Neural progenitor cell (in vitro differentiated cells): ENCODE results near the gene TNS3. TPM values are rescaled to one million over a fixed set of nuclear protein-coding genes. Genes with fewer than 3 reads are reported as not detected.
A peak's percentile ranks its signal among the peaks of the same experiment; 100 is the strongest.

Experiments used
- DNase-seq: peaks from one replicate; pipeline ENCODE4 v3.0.0-alpha.2; 2016; ENCODE audit warnings: low spot score
- H2AFZ ChIP-seq: fragments of 200-600 bp; sonication (generic); replicated peaks from 2 replicates; pipeline ENCODE4 v1.6.1; 2016; ENCODE audit warnings: antibody characterized with exemption
- H3F3A ChIP-seq: fragments of 200-600 bp; sonication (generic); 2 replicates; pipeline ENCODE4 v1.6.1; 2016; ENCODE audit warnings: antibody characterized with exemption, low read depth
- H3K27ac ChIP-seq: fragments of 200-600 bp; sonication (generic); 2 replicates; pipeline ENCODE4 v1.5.1; 2016; ENCODE audit warnings: mild to moderate bottlenecking
- H3K27me3 ChIP-seq: fragments of 200-600 bp; sonication (generic); 2 replicates; pipeline ENCODE4 v1.6.1; 2016; ENCODE audit warnings: mild to moderate bottlenecking, moderate library complexity
- H3K36me3 ChIP-seq: fragments of 200-600 bp; sonication (generic); 2 replicates; pipeline ENCODE4 v1.5.1; 2016
- H3K4me1 ChIP-seq: fragments of 200-600 bp; sonication (generic); 2 replicates; pipeline ENCODE4 v1.6.1; 2016; ENCODE audit warnings: mixed run types
- H3K4me2 ChIP-seq: fragments of 200-600 bp; sonication (generic); 2 replicates; pipeline ENCODE4 v1.6.1; 2016
- H3K4me3 ChIP-seq: fragments of 200-600 bp; sonication (generic); 2 replicates; pipeline ENCODE4 v1.5.1; 2016
- H3K79me2 ChIP-seq: fragments of 200-600 bp; sonication (generic); 2 replicates; pipeline ENCODE4 v1.6.1; 2016; ENCODE audit warnings: low read depth
- H3K9ac ChIP-seq: fragments of 200-600 bp; sonication (generic); 2 replicates; pipeline ENCODE4 v1.6.1; 2016
- H3K9me3 ChIP-seq: fragments of 200-600 bp; sonication (generic); 2 replicates; pipeline ENCODE4 v1.5.1; 2016; ENCODE audit warnings: low read depth
- H4K20me1 ChIP-seq: fragments of 200-600 bp; sonication (generic); 2 replicates; pipeline ENCODE4 v1.6.1; 2016; ENCODE audit warnings: low read depth
- H3K27ac Mint-ChIP-seq: 3 replicates; pipeline ENCODE4 v1.8.0; 2021; ENCODE audit warnings: mixed read lengths
- H3K27me3 Mint-ChIP-seq: 2 replicates; pipeline ENCODE4 v1.8.0; 2022; ENCODE audit warnings: low read depth, mild to moderate bottlenecking, inconsistent platforms, moderate library complexity, mixed read lengths; ENCODE audit not compliant: insufficient read depth
- H3K36me3 Mint-ChIP-seq: 3 replicates; pipeline ENCODE4 v1.8.0; 2021; ENCODE audit warnings: mixed read lengths
- H3K4me1 Mint-ChIP-seq: 3 replicates; pipeline ENCODE4 v1.8.0; 2021; ENCODE audit warnings: mixed read lengths
- H3K4me3 Mint-ChIP-seq: 3 replicates; pipeline ENCODE4 v1.8.0; 2021; ENCODE audit warnings: mild to moderate bottlenecking, moderate library complexity, mixed read lengths
- H3K9me3 Mint-ChIP-seq: 3 replicates; pipeline ENCODE4 v1.8.0; 2020; ENCODE audit warnings: mixed read lengths
- EZH2 ChIP-seq: fragments of 200-600 bp; sonication (generic); IDR thresholded peaks from 2 replicates; pipeline ENCODE4 v1.6.1; 2017; ENCODE audit warnings: antibody characterized with exemption, mild to moderate bottlenecking, moderate library complexity
- EZH2phosphoT487 ChIP-seq: fragments of 200-600 bp; sonication (generic); IDR thresholded peaks from 2 replicates; pipeline ENCODE4 v1.6.1; 2017; ENCODE audit warnings: antibody characterized with exemption
- total RNA-seq: library from RNA; depleted of rRNA; stranded (reverse); fragments of >200 nt; gene quantifications from 2 replicates; pipeline ENCODE4 v1.2.3, GENCODE V29; 2015; ENCODE audit warnings: low replicate concordance
- TF ChIP-seq, protein P1 (sequence below): fragments of 200-600 bp; sonication (generic); IDR thresholded peaks from 2 replicates; pipeline ENCODE4 v1.5.1; 2017; ENCODE audit warnings: antibody characterized with exemption, mild to moderate bottlenecking

TNS3 gene
- total RNA-seq, 1 donor from 2014 or later = 15.0 TPM

- Histone ChIP-seq H3K9me3 (no peaks in the 10 kb centered on the region), H3K4me1 (peaks cover 3% of the 10 kb centered on the region), H3K9ac (no peak overlapping the region), H3K4me2 (no peak overlapping the region), H3K79me2 (no peaks in the 10 kb centered on the region), H3K4me3 (no peak overlapping the region), H3K27me3 (no peaks in the 10 kb centered on the region), H3F3A (no peaks in the 10 kb centered on the region), H3K36me3 (no peaks in the 10 kb centered on the region), H2AFZ (no peak overlapping the region), H3K27ac (no peak overlapping the region), H4K20me1 (no peaks in the 10 kb centered on the region)
- Mint-ChIP-seq H3K4me1 (no peaks in the 10 kb centered on the region), H3K36me3 (peaks cover 8% of the 10 kb centered on the region), H3K9me3 (no peaks in the 10 kb centered on the region), H3K4me3 (no peak overlapping the region), H3K27ac (peak overlapping the region; percentile 66), H3K27me3 (peaks cover 2% of the 10 kb centered on the region)
- no peak for DNase-seq
- TF ChIP-seq EZH2 (no peak), EZH2phosphoT487 (no peak)
- TF ChIP-seq, protein P1, sequence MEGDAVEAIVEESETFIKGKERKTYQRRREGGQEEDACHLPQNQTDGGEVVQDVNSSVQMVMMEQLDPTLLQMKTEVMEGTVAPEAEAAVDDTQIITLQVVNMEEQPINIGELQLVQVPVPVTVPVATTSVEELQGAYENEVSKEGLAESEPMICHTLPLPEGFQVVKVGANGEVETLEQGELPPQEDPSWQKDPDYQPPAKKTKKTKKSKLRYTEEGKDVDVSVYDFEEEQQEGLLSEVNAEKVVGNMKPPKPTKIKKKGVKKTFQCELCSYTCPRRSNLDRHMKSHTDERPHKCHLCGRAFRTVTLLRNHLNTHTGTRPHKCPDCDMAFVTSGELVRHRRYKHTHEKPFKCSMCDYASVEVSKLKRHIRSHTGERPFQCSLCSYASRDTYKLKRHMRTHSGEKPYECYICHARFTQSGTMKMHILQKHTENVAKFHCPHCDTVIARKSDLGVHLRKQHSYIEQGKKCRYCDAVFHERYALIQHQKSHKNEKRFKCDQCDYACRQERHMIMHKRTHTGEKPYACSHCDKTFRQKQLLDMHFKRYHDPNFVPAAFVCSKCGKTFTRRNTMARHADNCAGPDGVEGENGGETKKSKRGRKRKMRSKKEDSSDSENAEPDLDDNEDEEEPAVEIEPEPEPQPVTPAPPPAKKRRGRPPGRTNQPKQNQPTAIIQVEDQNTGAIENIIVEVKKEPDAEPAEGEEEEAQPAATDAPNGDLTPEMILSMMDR = no peak
Observed at GRCh38 chr7:47302560-47302959, 279.4 kb downstream of the TNS3 start.

- Histone ChIP-seq H3F3A (no peaks in the 10 kb centered on the region), H3K9me3 (no peaks in the 10 kb centered on the region), H3K4me1 (peaks cover 3% of the 10 kb centered on the region), H3K4me2 (no peak overlapping the region), H2AFZ (no peak overlapping the region), H3K4me3 (no peak overlapping the region), H4K20me1 (no peaks in the 10 kb centered on the region), H3K36me3 (no peaks in the 10 kb centered on the region), H3K27ac (no peak overlapping the region), H3K27me3 (no peaks in the 10 kb centered on the region), H3K79me2 (no peaks in the 10 kb centered on the region), H3K9ac (no peak overlapping the region)
- Mint-ChIP-seq H3K27me3 (peaks cover 2% of the 10 kb centered on the region), H3K27ac (no peak overlapping the region), H3K9me3 (no peaks in the 10 kb centered on the region), H3K36me3 (peaks cover 8% of the 10 kb centered on the region), H3K4me1 (no peaks in the 10 kb centered on the region), H3K4me3 (no peak overlapping the region)
- DNase-seq = no peak
- TF ChIP-seq EZH2 (no peak), EZH2phosphoT487 (no peak)
- TF ChIP-seq, protein P1 = no peak
Observed at GRCh38 chr7:47301657-47302295, 280.1 kb downstream of the TNS3 start.

GRCh38 chr7:47301105-47301477, 280.8 kb downstream of the TNS3 start:
- no peaks in the 10 kb centered on the region for H3K27me3 ChIP-seq
- H3K27ac Mint-ChIP-seq = no peak overlapping the region
- H3K4me3 ChIP-seq = no peak overlapping the region
- H3K9me3 ChIP-seq = no peaks in the 10 kb centered on the region
- no peak overlapping the region for H3K4me2 ChIP-seq
- no peaks in the 10 kb centered on the region for H3K36me3 ChIP-seq
- no peak overlapping the region for H3K9ac ChIP-seq
- H3K36me3 Mint-ChIP-seq = peaks cover 8% of the 10 kb centered on the region
- H2AFZ ChIP-seq = no peak overlapping the region
- H3K4me3 Mint-ChIP-seq = no peak overlapping the region
- H3K4me1 ChIP-seq = peaks cover 3% of the 10 kb centered on the region
- H3K27ac ChIP-seq = no peak overlapping the region
- DNase-seq = peak; percentile 38
- peaks cover 2% of the 10 kb centered on the region for H3K27me3 Mint-ChIP-seq
- H3K4me1 Mint-ChIP-seq = no peaks in the 10 kb centered on the region
- H3K9me3 Mint-ChIP-seq = no peaks in the 10 kb centered on the region
- no peaks in the 10 kb centered on the region for H3F3A ChIP-seq
- H4K20me1 ChIP-seq = no peaks in the 10 kb centered on the region
- no peak for TF ChIP-seq EZH2
- TF ChIP-seq, protein P1 = peak; percentile 36
- no peaks in the 10 kb centered on the region for H3K79me2 ChIP-seq
